ENCODE data around the gene AKT2.
"Not testable (repeated sequence)": the region's sequence is repeated elsewhere in the genome, so short reads cannot be mapped to it uniquely, and the experiment has no call there.

The AKT2 gene

DNA sequence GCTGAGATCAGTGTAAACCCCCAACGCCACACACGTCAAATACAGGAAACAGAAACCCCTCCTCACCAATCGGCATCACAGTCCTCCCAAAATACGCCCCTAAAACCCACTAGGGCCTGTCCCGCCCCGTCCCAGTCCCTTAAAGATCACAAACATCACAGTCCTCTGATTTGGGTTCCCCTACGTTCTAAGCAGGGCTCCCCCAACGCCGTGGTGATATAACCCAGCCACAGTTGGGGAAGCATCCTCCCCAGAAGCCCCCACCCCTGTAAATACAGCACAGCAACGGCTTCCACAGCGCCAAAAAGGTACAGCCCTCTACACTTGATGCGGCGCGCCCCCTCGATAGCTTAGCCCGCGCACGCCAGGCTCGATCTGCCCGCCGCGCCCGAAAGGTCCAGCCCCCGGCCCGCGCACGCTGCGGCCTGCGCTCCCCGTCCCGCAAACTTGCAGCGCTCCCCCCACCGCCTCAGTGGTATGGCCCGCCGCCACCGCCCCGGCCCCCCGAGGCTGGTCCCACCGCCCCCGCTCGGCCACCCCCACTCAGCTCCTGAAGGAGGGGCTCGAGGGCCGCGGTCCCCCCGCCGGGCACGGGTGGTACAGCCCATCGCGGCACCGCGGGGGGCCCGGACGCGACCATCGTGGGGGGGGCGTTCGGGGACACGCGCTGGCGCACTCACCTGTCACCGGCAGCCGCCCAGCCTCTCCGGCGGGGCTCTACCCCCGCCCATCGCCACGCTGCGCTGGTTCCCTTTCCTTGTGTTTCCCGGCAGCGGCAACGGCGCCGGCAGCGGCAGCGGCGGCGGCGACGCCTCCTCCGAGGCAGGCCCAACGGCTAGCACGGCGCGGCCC, at the start of gene AKT2:
Gene AKT2 (minus strand): TSS at position 845 of the 852 bp plus-strand sequence. CDS start 20,078 bp downstream, outside the sequence.
- peak; percentile 40 for DNase-seq (ENCODE audit: low read depth)

DNA sequence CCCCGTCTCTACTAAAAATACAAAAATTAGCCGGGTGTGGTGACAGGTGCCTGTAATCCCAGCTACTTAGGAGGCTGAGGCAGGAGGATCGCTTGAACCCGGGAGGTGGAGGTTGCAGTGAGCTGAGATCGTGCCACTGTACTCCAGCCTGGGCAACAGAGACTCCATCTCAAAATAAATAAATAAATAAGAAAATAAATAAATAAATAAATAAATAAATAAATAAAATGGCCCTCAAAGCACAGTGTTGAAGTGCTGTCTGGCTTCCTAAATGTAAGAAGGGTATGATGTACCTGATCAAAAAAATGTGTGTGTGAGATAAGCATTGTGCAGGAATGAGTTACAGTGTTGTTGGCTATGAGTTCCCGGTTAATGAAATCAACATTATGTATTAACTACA, 47.9 kb upstream of the AKT2 start:
- not testable (repeated sequence) for DNase-seq (ENCODE audit: low read depth)

GRCh38 chr19:40332669-40333068, 47.5 kb upstream of the AKT2 start:
- no peak for DNase-seq (ENCODE audit: low read depth)

DNA sequence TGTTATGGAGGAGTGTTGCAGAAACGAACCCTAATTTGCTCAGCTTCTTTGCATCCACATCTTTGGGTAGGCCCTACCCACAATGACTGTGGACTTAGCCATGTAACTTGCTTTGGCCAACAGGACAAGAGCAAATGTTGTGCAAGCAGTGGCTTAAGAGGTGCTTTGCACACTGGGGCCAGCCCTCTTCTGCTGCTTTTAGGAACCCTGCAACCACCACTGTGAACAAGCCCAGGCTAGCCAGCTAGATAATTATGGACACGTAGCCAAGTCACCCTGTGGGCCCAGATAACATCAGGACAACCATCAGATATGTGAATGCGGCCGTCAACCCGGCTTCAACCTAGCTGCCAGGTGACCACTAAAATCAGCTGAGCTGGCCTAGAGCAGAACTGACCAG, 45.9 kb upstream of the AKT2 start:
- no peak for DNase-seq (ENCODE audit: low read depth)

DNA sequence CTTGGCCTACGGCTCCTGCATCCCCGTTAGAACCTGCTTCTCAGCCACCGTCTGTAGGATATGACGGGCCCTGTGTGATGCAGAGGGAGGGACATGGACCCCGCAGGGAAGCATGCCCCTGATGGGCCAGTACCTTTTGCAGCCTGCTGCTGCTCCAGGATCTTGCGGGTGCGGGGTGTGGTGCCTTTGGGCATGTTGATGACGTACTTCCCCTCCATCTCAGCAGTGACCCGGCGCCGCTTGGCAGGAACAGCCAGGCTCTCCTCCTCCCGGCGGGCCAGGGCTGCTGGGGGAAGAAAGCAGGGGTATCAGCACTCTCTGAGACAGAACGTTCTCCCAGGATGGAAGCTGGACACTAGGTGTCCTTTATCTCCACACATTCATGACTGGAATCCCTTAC, 41.1 kb upstream of the AKT2 start:
- no peak for DNase-seq (ENCODE audit: low read depth)

GRCh38 chr19:40323705-40324104, 38.6 kb upstream of the AKT2 start:
- DNase-seq (ENCODE audit: low read depth), result no peak

- peak; percentile 39 for DNase-seq (ENCODE audit: low read depth)
Measured at GRCh38 chr19:40322951-40323615, 37.9 kb upstream of the AKT2 start.

GRCh38 chr19:40322271-40322610, 37.1 kb upstream of the AKT2 start:
- peak; percentile 42 for DNase-seq (ENCODE audit: low read depth)

DNA sequence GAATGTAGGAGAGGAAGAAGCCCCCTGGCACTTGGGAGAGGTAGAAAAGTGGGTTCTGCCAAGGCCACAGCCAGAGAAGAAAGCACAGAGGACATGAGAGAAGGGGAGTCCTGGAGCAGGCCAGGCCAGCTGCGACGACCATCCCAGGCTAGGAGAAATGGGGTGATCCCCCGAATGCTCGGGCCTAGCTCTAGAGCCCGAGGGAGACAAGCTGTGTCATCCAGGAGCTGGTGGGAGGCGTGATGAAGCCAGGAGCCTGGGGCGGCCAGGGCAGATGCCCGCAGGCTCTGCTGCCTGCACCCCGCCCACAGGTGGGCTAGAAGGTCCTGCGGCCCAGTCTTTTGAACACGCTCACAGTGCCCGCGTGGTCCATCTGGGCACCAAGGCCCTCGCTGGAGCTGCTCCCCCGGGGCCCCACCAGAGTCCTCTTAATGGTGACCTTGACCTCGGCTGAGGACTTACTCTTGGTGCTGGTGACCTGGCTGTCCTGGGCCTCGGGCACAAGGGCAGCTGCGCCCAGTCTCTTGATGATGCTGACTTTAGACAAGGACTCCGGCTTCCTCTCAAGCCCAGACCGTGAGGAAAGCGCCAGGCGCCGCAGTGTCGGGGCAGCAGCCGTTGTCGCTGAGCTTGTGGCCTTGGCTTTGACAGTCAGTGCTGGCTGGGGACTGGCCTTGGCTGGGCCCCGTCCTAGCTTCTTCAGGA, 36.6 kb upstream of the AKT2 start:
- no peak for DNase-seq (ENCODE audit: low read depth)

DNA sequence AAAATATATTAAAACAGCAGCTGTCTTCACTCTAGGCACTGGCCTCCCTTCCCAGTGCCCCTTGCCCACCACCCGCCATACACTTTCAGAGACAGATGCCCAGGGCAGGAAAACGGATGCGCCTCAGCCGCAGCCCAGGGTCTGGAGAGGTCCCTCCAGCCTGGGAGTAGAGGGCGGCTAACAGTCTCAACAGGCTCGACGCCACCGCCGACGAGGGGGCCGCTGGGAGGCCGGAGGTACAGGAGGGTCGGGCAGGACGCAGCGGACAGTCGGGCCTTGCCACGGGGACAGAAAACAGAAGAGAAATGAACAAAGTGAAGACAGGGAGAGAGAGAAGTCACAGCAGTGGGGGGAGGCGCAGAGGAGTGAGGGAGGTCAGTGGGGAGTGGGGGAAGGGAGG, 35.9 kb upstream of the AKT2 start:
- no peak for DNase-seq (ENCODE audit: low read depth)

- no peak for DNase-seq (ENCODE audit: low read depth)
Measured at GRCh38 chr19:40320558-40320935, 35.4 kb upstream of the AKT2 start.

GRCh38 chr19:40317338-40317737, 32.2 kb upstream of the AKT2 start:
- no peak for DNase-seq (ENCODE audit: low read depth)

GRCh38 chr19:40315812-40316470, 30.8 kb upstream of the AKT2 start:
- no peak for DNase-seq (ENCODE audit: low read depth)

DNA sequence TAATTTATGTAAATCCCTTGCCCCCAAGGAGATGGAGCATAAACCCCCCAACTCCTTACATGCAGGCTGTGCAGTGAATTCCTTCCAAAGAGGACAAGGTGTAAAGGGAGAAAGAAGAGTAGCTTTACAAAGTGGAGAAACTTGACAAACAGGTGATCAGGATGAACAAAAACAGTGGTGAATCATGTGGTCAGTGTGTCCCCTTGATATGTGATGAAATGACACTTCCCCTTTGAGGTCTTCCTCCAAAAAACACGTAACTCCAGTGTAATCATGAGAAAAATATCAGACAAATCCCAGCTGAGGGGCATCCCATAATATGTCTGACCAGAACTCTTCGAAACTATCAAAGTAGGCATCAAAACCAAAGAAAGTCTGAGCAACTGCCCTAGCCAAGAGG, 29.5 kb upstream of the AKT2 start:
- DNase-seq (ENCODE audit: low read depth), result no peak

- no peak for DNase-seq (ENCODE audit: low read depth)
Measured at GRCh38 chr19:40313229-40313983, 28.3 kb upstream of the AKT2 start.

DNA sequence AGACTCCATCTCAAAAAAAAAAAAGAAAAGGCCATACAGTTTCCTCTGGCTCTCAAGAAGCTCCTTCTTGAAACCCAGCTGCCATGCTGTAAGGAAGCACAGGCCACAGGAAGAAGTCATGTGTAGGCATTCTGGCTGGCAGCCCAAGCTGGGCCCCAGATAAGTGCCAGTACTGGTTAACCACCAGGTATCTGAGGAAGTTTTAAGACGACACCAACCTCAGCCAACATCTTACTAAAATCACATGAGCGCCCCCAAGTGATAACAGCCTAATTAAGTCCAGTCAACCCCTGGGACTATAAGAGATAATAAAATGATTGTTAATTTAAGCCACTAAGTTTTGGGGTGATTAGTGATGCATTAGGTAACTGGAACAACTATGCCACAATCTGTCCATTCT, 27.4 kb upstream of the AKT2 start:
- DNase-seq (ENCODE audit: low read depth), result no peak

- DNase-seq (ENCODE audit: low read depth), result no peak
Measured at GRCh38 chr19:40309666-40310065, 24.5 kb upstream of the AKT2 start.

DNA sequence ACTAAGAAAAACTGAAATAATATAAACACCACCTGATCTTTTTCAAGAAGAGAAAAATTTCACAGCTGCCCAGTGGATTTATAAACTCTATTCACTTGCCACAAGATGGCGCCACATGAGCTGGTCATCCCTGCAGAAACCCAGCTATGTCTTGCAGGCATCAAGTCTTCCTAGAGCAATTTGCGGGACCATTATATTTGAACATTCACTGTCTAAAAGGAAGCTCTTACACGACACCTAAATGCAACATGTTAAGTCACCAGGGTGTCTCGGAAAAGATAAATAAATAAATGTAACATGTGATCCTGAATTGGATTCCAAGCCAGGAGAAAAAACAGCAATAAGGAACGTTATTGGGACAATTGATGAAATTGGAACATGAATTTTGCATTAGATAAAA, 20.3 kb upstream of the AKT2 start:
- DNase-seq (ENCODE audit: low read depth), result peak; percentile 85

- DNase-seq (ENCODE audit: low read depth), result peak; percentile 10
Measured at GRCh38 chr19:40304306-40304705, 19.2 kb upstream of the AKT2 start.

DNA sequence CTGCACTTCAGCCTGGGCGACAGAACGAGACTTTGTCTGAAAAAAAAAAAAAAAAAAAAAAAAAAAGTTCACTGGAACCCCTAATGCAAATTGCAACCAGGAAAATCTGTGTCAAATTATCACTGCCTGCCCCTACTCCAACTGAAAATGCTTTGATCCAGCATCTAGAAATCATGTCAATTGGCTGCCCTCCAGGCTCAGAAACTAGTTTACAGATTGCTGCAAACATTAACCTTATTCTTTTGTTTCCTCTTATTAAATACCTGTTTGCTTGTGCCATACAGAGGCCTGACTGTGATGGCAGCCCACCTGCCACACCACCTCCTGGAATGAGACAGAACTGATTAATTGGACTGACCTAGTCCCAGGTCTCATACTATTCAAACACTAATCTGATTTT, 18.6 kb upstream of the AKT2 start:
- DNase-seq (ENCODE audit: low read depth), result no peak

GRCh38 chr19:40302224-40303011, 17.3 kb upstream of the AKT2 start:
- DNase-seq (ENCODE audit: low read depth), result no peak

All from EH (cell line).